HG02938 (cell line): ENCODE results near the gene KCNMA1.

ENCODE experiments used
- ATAC-seq: cut with Tn5 transposase; IDR thresholded peaks from one replicate; pipeline ENCODE4 v1.9.1; 2021; ENCODE audit warnings: mild to moderate bottlenecking, moderate library complexity; ENCODE audit not compliant: unreplicated experiment

The KCNMA1 gene

GRCh38 chr10:77461636-77462296 lies 175.8 kb downstream of the KCNMA1 start:
- no peak for ATAC-seq

DNA sequence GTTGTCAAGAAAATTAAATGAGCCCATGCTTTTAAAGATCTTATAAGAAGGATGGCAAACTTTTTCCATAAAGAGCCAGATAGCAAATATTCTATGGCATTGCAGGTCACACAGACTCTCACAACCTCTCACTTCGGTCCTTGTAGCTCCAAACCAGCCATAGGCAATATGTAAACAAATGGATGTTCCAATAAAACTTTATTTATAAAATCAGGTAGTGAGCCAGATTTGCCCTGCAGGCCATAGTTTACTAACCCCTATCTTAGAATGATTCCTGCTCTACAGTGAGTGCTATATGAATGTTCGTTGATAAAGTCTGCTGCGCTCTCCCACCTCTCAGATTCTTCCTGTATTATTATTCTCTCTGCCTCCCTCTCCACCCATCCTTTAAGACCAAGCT lies 177.7 kb downstream of the KCNMA1 start:
- no peak for ATAC-seq

DNA sequence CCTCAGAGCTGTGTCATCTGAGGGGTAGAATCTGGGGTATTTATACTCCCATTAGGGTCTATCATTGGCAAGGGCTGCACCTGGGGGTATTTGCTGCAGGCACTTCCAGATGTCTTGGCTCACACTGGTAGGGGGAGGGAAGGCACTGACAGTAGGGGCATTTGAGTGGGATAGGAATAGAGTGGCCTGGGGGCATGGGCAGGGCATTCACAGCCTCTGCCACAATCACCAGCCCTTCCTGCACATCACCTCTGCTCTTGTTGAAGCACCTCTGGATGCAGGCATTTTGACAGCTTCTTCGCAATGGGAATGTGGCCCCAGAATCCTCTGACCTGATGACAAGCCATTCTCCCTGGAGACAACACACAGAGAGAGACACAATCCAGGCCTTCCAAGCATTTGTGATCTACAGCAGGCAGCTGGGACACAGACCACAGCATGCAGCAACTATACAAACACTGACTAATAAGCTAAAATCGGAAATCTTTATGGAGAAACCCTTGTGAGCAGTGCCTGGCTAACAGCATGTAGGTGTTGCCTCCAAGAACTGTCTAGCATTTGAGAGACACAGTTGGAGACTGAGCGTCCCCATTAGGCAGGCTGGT lies 178.5 kb downstream of the KCNMA1 start:
- ATAC-seq, result no peak

- no peak for ATAC-seq
Measured at GRCh38 chr10:77457721-77458120, 179.9 kb downstream of the KCNMA1 start.

DNA sequence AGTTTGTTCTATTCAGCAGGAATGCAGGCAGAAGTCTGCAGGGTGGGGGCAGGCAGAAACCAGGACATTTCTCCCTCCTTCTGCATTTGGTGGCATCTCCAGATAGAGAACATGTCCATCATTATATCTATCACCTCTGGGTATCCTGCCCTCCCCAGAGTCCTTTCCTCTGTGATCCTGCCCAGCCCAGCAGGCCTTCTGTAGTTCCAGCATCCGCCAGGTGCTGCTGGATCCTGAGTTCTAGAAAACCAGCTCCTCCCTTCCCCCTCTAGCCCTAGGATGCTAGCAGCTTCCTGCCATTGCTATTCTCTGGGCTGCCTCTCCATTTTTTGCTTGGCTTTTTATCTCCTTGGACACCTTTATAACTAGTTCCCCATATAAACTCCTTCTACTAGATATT lies 180.3 kb downstream of the KCNMA1 start:
- no peak for ATAC-seq

DNA sequence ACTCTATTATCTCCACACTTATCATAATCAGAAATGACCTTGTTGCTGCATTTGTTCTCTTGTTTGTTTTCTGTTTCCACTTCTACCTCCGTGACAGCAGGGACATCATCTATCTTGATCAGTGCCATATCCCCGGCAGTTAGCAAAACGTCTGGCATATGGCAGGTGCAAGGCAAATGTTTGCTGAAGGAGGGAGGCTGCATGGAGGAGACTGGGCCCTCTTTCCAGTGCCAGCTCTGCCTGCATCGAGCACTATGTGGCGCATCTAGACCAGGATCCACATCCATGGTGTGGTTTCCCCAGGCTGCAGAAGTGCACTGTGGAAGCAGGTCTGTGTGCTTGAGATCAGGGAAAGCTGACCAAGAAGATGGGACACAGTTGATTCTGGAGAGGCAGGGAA lies 181.2 kb downstream of the KCNMA1 start:
- no peak for ATAC-seq

DNA sequence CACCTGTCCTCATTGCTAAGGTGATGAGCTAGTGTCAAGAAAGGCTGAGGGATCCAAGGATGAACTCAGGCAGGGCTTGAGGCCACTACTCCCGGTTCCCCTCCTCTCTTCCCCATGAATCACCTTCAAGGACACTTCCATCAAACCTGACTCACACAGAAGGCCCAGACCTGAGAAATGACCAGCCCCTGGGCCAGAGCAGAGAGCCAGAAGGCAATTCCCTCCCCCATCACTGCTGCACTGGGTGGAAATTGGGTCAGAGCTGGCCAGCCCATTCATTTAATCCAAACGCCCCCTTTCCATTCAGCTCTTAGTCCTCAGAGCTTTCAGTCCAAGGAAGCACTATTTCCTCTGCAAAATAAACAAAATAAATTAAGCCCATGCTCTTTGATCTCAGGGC lies 182.0 kb downstream of the KCNMA1 start:
- no peak for ATAC-seq

- no peak for ATAC-seq
Measured at GRCh38 chr10:77452952-77453564, 184.6 kb downstream of the KCNMA1 start.

DNA sequence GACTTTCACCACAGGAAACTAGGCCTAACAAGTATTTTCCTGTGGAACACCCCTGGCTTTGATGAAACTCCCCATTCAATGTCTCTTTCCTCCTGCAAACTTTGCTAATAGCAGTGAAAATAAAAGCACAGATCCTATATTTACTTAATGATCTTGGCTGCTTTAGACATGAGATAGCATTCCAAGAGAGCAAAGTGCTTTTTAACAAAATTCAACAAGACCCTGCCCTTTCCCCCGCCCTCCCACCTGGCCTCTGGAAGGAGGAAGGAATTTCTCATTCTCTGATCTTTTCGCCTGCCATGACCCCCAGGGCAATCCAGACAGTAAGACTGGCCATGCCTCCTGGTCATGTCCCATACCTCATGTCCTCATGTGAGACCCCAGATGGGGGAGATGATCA lies 185.7 kb downstream of the KCNMA1 start:
- no peak for ATAC-seq

DNA sequence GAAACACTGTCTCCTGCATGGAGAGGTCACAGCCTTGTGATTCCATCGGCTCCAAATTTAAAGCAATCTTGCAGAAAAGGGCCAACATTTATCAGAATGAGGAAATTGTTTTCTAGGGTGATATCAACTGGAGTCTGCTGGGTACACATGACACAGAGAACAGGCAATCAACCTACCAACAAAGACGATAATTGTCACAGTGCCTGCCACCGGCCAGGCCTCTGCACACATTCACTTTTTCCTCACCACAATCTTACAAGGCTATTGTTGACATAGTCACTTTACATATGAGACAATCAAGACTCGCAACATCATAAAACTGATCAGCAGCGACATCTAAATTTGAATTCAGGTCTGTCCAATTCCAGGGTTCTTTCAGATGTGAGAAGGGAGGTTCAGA lies 189.4 kb downstream of the KCNMA1 start:
- ATAC-seq, result no peak

DNA sequence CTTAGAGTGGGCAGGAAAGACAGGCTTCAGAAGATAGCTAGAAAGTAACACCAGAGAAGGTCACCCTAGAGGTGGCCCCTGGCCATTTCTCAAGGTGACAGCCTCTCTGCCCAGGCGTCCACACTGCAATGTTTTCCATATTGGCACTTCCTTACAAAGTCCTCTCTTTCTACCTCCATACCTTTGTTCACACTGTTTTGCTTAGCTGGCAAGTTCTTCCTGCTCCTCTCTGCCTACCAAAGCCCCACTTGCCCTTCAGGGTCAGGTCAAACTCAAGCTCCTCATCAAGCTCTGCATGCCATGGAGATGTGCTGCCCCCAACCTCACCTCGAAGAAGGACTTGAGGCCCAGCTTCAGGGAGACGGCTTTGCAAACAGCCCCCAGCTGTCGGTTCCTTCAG lies 190.9 kb downstream of the KCNMA1 start:
- no peak for ATAC-seq

GRCh38 chr10:77445547-77445946 lies 192.1 kb downstream of the KCNMA1 start:
- no peak for ATAC-seq

DNA sequence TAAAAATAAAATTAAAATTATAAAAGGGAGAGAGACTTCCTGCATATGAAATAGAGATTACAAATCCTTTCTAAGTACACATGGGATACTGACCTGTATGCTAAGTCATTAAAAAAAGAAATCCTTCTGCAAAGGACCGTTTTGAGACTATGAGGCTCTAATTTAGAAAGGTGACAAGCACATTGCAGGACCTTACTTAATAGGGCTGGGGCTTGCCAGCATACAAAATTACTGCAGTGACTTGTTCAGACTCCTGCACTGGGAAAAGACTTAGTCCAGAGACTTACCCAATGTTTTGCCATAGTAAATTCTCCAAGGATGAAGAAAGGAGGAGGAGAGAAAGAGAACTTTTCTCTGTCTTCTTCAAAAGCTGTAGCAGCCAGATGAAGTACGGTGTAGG lies 193.6 kb downstream of the KCNMA1 start:
- no peak for ATAC-seq

DNA sequence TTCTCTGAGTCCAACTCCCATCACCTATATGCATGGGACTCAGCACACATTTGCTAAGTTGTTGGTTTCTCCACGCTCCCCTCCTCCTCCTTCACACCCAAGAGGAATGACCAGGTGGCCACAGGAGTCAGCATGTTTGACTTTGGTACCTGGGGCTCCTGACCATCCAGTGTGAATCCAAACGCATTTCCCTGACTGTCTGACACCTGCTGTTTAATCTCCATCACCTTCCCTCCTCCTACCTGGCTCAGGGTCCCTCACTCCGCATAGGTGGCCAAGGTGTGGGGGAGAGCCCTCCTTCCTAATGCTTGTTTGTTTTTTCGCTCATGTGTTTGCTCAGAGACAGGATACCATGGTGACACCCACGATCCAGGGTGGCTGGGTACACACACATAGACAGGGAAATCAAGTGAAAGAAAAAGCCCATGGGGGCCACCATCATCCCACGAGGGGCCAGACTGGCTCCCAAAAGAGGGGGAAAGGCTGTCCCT lies 194.9 kb downstream of the KCNMA1 start:
- no peak for ATAC-seq

GRCh38 chr10:77441353-77442166 lies 196.0 kb downstream of the KCNMA1 start:
- ATAC-seq, result no peak

DNA sequence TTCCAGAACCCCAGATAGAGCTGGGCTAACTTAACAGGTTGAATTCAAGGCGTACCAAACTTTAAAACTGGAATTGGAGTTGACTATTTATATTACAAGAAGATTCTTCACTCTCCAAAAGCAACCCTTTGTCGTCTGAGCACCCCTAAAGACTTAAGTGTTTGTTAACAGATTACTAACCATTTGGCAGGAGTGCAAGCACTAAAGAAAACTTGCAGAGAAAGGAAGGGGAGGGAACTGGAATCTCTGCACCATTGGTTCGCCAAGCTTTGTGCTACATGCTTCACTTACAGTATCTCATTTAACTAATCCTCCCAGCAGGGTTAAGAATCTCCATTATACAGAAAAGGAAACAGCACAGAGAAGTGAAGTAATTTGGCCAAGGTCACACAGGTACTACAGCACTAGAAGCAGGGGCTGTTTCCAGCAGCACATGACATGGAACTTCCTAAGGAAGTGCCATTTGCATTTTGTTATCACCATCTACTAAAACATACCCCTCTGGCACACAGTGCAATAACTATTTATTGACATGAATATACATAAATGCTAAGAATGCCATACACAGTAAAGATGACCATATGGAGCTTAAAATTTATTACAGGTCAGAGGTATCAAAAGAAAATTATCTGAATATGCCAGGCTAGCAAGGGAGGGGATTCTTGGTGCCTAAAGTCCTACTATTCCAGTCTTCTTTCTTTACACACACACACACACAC lies 201.2 kb downstream of the KCNMA1 start:
- no peak for ATAC-seq

- ATAC-seq, result no peak
Measured at GRCh38 chr10:77433546-77433945, 204.1 kb downstream of the KCNMA1 start.

GRCh38 chr10:77431980-77432797 lies 205.4 kb downstream of the KCNMA1 start:
- no peak for ATAC-seq

DNA sequence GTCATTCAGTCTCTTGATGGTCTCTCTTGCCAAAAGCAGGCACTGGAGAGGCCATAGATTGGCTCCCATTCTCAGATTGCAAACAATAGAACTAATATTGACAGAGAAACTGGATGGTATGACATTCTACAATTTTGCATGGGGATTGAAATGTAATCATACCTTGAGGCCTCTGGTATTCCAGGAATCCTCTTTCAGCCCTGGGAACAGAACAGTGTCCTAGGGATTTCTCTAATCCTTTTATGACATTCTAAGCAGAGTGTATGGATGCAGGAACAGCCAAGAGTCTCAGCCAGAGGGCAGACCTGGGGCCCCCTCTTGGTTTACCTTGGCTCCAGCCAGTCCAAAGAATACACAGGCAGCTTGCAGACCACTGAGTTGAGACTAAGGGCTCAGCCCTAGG lies 206.4 kb downstream of the KCNMA1 start:
- ATAC-seq, result no peak

DNA sequence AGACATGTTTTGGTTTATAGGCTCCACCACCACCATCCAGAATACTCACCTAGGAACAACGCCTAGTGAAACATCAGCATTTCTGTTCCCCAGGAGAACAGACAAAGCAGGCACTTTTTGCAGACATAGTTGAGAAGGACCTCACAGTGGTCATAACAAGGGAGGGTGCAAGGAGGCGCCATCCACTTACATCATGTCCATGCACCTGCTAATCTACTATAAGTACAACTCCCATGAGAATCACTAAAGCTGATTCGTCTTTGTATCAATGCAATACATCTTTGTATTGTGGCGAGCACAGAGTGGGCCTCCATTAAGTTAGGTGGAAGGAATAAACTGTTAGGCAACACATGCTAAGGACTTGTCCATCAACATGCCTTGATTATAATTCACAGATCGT lies 207.1 kb downstream of the KCNMA1 start:
- no peak for ATAC-seq
